Hepatocyte (in vitro differentiated cells): Measurements from ENCODE around the gene USP32.

ENCODE experiments used
- EZH2phosphoT487 ChIP-seq: fragments of 200-600 bp; sonication (generic); IDR thresholded peaks from one replicate; pipeline ENCODE4 v1.6.1; 2018; ENCODE audit warnings: antibody characterized with exemption, mild to moderate bottlenecking, low read depth, moderate library complexity; ENCODE audit not compliant: unreplicated experiment, severe bottlenecking
- TF ChIP-seq, protein P1 (sequence below): fragments of 200-600 bp; sonication (generic); IDR thresholded peaks from 2 replicates; pipeline ENCODE4 v1.5.1; 2016; ENCODE audit warnings: antibody characterized with exemption, mild to moderate bottlenecking; ENCODE audit not compliant: poor library complexity

DNA sequence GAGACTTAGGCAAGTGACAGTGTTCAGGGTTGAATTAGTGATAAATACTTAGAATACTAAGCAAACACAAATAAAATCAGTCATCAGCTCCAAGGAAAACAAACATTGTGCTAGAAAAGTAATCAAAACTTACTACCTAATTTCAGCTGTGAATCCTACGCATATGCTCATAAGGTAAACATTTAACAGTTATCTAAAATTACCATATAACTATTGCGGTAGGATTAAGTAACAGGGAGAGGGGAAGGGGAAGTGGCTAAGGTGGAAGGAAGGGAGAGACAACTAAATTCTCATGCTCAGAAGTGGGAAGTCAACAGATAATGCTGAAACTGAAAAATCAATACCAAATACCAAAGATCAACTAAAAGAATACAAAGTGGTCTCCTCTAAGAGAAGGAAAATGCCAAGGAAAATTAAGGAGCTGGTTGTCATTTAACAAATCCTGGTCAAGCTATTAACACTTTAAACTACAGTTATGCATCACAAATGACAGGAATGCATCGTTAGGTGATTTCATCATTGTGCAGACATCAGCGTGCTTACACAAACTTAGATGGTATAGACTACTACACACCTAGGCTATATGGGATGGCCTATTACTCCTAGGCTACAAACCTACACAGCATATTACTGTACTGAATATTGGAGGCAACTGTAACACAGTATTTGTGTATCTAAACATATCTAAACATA, 20.0 kb downstream of the USP32 start:
- TF ChIP-seq, protein P1, sequence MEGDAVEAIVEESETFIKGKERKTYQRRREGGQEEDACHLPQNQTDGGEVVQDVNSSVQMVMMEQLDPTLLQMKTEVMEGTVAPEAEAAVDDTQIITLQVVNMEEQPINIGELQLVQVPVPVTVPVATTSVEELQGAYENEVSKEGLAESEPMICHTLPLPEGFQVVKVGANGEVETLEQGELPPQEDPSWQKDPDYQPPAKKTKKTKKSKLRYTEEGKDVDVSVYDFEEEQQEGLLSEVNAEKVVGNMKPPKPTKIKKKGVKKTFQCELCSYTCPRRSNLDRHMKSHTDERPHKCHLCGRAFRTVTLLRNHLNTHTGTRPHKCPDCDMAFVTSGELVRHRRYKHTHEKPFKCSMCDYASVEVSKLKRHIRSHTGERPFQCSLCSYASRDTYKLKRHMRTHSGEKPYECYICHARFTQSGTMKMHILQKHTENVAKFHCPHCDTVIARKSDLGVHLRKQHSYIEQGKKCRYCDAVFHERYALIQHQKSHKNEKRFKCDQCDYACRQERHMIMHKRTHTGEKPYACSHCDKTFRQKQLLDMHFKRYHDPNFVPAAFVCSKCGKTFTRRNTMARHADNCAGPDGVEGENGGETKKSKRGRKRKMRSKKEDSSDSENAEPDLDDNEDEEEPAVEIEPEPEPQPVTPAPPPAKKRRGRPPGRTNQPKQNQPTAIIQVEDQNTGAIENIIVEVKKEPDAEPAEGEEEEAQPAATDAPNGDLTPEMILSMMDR: no peak
- TF ChIP-seq EZH2phosphoT487: no peak
